AG04449 (cell line): ENCODE results near the gene WIPF3.

Experiments
- CTCF ChIA-PET: fragments of 350-600 bp; formaldehyde crosslinking; extraction: SDS; loops from one replicate; lab custom pipeline; 2021; ENCODE audit warnings: antibody characterized with exemption; lab: Yijun Ruan, JAX
- POLR2A ChIA-PET: fragments of 400-600, 350-600 bp; formaldehyde crosslinking; extraction: SDS; loops from one replicate; lab custom pipeline; 2020; ENCODE audit warnings: antibody characterized with exemption, inconsistent platforms; lab: Yijun Ruan, JAX
- DNase-seq: peaks from one replicate; pipeline ENCODE4 v3.0.0-alpha.2; 2010; ENCODE audit warnings: low read depth, low spot score
- H3K4me3 ChIP-seq: 2 replicates; pipeline ENCODE4 v1.5.1; 2011; ENCODE audit warnings: low read depth, mild to moderate bottlenecking, control low read depth, low read length
- CTCF ChIP-seq: IDR thresholded peaks from one replicate; pipeline ENCODE4 v1.5.1; 2011; ENCODE audit warnings: mild to moderate bottlenecking, moderate library complexity, low read length, control low read depth, inconsistent platforms; ENCODE audit not compliant: insufficient read depth; ENCODE audit errors: missing control alignments

The WIPF3 gene

DNA sequence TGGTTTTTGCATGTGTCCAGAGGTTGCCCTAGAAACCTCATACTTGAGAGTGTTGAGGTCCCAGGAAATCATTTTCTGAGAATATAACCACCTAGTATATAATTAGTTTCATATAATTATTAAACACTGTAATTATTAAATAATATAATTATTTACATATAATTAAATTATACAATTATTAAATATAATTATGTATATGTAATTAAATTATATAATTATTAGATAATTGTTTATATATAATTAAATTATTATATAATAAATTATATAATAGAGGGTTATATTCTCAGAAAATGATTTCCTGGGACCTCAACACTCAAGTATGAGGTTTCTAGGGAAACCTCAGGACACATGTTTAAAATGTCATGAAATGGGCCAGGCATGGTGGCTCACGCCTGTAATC, 155.7 kb downstream of the WIPF3 start:
- ChIA-PET POLR2A (no interaction called here), CTCF (no interaction called here)
- TF ChIP-seq CTCF, result no peak
- no peak for DNase-seq
- H3K4me3 ChIP-seq, result no peak overlapping the region

- ChIA-PET CTCF (interaction anchor here (2.1 kb wide), 1 partner anchor 12 kb away, joined by 8 read pairs; no protein-coding TSS in a partner anchor), POLR2A (no interaction called here)
- H3K4me3 ChIP-seq, result no peak overlapping the region
- TF ChIP-seq CTCF, result no peak
- DNase-seq, result no peak
These were observed 158.7 kb downstream of the WIPF3 start for GRCh38 chr7:29965030-29965429.
